K562 (cell line): ENCODE data around the gene MYL10. TPM values are rescaled to one million over a fixed set of nuclear protein-coding genes. Genes with fewer than 3 reads are reported as not detected.

Experiments used
- ATAC-seq: fragments of 200-7000 bp; cut with Tn5 transposase; 3 replicates; pipeline ENCODE4 v1.9.1; 2020; ENCODE audit warnings: moderate library complexity
- BruUV-seq: library from RNA; stranded (reverse); fragments of 400-500 nt; replicated peaks from 2 replicates; lab custom pipeline; 2021; lab: Mats Ljungman, UMichigan
- CTCF ChIA-PET: fragments of 300-600 bp; formaldehyde crosslinking; extraction: SDS; loops from one replicate; lab custom pipeline; 2021; ENCODE audit warnings: low intra/inter-chr PET ratio; lab: Yijun Ruan, JAX
- POLR2A ChIA-PET: fragments of 300-600, 350-650 bp; sonication (Branson Sonifier 250); formaldehyde crosslinking; extraction: SDS; loops from one replicate; lab custom pipeline; 2021; ENCODE audit warnings: antibody characterized with exemption, inconsistent platforms; lab: Yijun Ruan, JAX
- DNase-seq, 4 experiments: peaks; one replicate each; pipeline versions ENCODE4 v3.0.0 to v3.0.0-alpha.2; 2011 to 2018; ENCODE audit warnings: low spot score in 3 of 4, mixed read lengths in 3 of 4; ENCODE audit errors: extremely low read depth in 1 of 4
- FAIRE-seq: peaks from 2 replicates; lab custom pipeline; 2011; peaks lifted over from hg19 to GRCh38; lab: Jason Lieb, UNC
- H2AFZ ChIP-seq: 2 replicates; pipeline ENCODE4 v1.6.0; 2011; ENCODE audit warnings: low read depth, low read length, control low read depth, inconsistent platforms
- H3K27ac ChIP-seq: fragments of 200-600 bp; 3 replicates; pipeline ENCODE4 v1.8.0; 2011; ENCODE audit warnings: low read depth, mild to moderate bottlenecking, control low read depth, inconsistent platforms, low read length, moderate library complexity, mixed read lengths; ENCODE audit errors: extremely low read depth
- H3K27me3 ChIP-seq, 2 experiments: fragments of 300-600 bp in 1 of 2; 2 replicates in 1 of 2; 3 replicates in 1 of 2; pipeline versions ENCODE4 v1.6.0 to v1.8.0; 2011; ENCODE audit warnings: inconsistent platforms in 2 of 2, low read length in 2 of 2, mild to moderate bottlenecking in 1 of 2, mixed read lengths in 1 of 2, moderate library complexity in 1 of 2; ENCODE audit not compliant: control insufficient read depth in 2 of 2, insufficient read depth in 2 of 2
- H3K36me3 ChIP-seq: fragments of 300-600 bp; 3 replicates; pipeline ENCODE4 v1.8.0; 2011; ENCODE audit warnings: mild to moderate bottlenecking, low read length, inconsistent platforms; ENCODE audit not compliant: control insufficient read depth, insufficient read depth
- H3K4me1 ChIP-seq, 2 experiments: fragments of 200-600 bp in 1 of 2; replicated peaks in 1 of 2; 2 replicates in 1 of 2; 3 replicates in 1 of 2; pipeline versions ENCODE4 v1.5.1 to v1.8.0; 2011; ENCODE audit warnings: inconsistent platforms in 2 of 2, low read length in 2 of 2, mild to moderate bottlenecking in 1 of 2, mixed read lengths in 1 of 2, moderate library complexity in 1 of 2; ENCODE audit not compliant: control insufficient read depth in 2 of 2, insufficient read depth in 2 of 2
- H3K4me2 ChIP-seq: 2 replicates; pipeline ENCODE4 v1.6.1; 2011; ENCODE audit warnings: low read length, control low read depth, inconsistent platforms, mixed read lengths; ENCODE audit not compliant: insufficient read depth
- H3K4me3 ChIP-seq: fragments of 200-600 bp; sonication (generic), shearing (Covaris generic); 2 replicates; pipeline ENCODE4 v1.5.1; 2016; ENCODE audit warnings: control low read depth, inconsistent platforms
- H3K79me2 ChIP-seq: fragments of 200-600 bp; 3 replicates; pipeline ENCODE4 v1.8.0; 2011; ENCODE audit warnings: low read length, inconsistent platforms; ENCODE audit not compliant: control insufficient read depth, insufficient read depth
- H3K9ac ChIP-seq, 2 experiments: 2 replicates each; pipeline versions ENCODE4 v1.6.0 to v1.6.1; 2011; ENCODE audit warnings: low read depth in 2 of 2, low read length in 2 of 2, control low read depth in 1 of 2, inconsistent platforms in 1 of 2, mild to moderate bottlenecking in 1 of 2, mixed read lengths in 1 of 2; ENCODE audit not compliant: insufficient read depth in 1 of 2
- H3K9me1 ChIP-seq: one replicate; pipeline ENCODE4 v1.6.0; 2011; ENCODE audit warnings: inconsistent platforms, mild to moderate bottlenecking, low read length, moderate library complexity; ENCODE audit not compliant: control insufficient read depth, insufficient read depth
- H3K9me3 ChIP-seq: replicated peaks from 2 replicates; pipeline ENCODE4 v1.5.1; 2011; ENCODE audit warnings: low read depth, low read length, inconsistent platforms; ENCODE audit not compliant: control insufficient read depth, insufficient read depth
- H4K20me1 ChIP-seq: replicated peaks from 2 replicates; pipeline ENCODE4 v1.6.1; 2011; ENCODE audit warnings: low read length, inconsistent platforms, mixed read lengths; ENCODE audit not compliant: control insufficient read depth, insufficient read depth
- BCOR ChIP-seq: fragments of 450-650 bp; IDR thresholded peaks from 2 replicates; pipeline ENCODE4 v1.6.1; 2016
- BRF1 ChIP-seq: IDR thresholded peaks from 3 replicates; pipeline ENCODE4 v1.6.1; 2011; ENCODE audit warnings: borderline replicate concordance, mild to moderate bottlenecking; ENCODE audit not compliant: insufficient read length; ENCODE audit errors: extremely low read depth
- KDM1A ChIP-seq, 2 experiments: fragments of 450-650 bp; IDR thresholded peaks; 2 replicates each; pipeline ENCODE4 v1.6.1; 2016; ENCODE audit warnings: mild to moderate bottlenecking in 2 of 2
- RBM25 ChIP-seq: fragments of 200-400 bp; formaldehyde crosslinking; IDR thresholded peaks from 2 replicates; pipeline ENCODE4 v1.6.1; 2018; ENCODE audit warnings: low read length, low read depth, moderate library complexity; ENCODE audit not compliant: severe bottlenecking
- SMARCA5 ChIP-seq: fragments of 450-650 bp; IDR thresholded peaks from 2 replicates; pipeline ENCODE4 v1.6.1; 2016
- whole genome bisulfite sequencing: fragments of 100-300 bp; shearing (Covaris generic); methylation state at CpG from one replicate; pipeline ENCODE4 v1.1.6; 2016; ENCODE audit warnings: low coverage, mixed read lengths; ENCODE audit not compliant: insufficient coverage; ENCODE audit errors: missing lambda C conversion rate; 5-methylcytosine and 5-hydroxymethylcytosine counted together
- in situ Hi-C: fragments of 300-500 bp; cut with MboI; formaldehyde crosslinking; loops from 4 replicates; pipeline ENCODE4 v1.15.0; 2018; ENCODE audit warnings: inconsistent platforms, mixed read lengths
- intact Hi-C: fragments of 100-400 bp; cut with micrococcal nuclease; formaldehyde crosslinking; loops from 2 replicates; pipeline ENCODE4 v1.14.2; 2022
- polyA plus RNA-seq, 8 experiments: library from polyadenylated mRNA; depleted of rRNA in 4 of 8; stranded (reverse) in 5 of 8; unstranded in 3 of 8; fragments of >200 nt; fragmentation: Nextera tagmentation in 2 of 8; fragmentation: Illumina TruSeq in 1 of 8; extraction: Ambion mirVana in 2 of 8; extraction: Trizol in 1 of 8; gene quantifications; 2 replicates each; pipeline versions ENCODE4 v1.2.1 to v1.2.3, GENCODE V29; 2011 to 2014; ENCODE audit warnings: inconsistent platforms in 1 of 8, missing spikeins in 1 of 8
- total RNA-seq, 7 experiments: library from RNA; depleted of rRNA in 6 of 7; stranded (reverse); fragments of >200 nt in 6 of 7; fragmentation: Illumina TruSeq in 2 of 7; extraction: Trizol in 2 of 7; gene quantifications; 2 replicates each; pipeline versions ENCODE4 v1.2.1 to v1.2.3, GENCODE V29; 2011 to 2021; ENCODE audit warnings: low replicate concordance in 1 of 7

MYL10 gene
- total and polyA plus RNA-seq, 9 of the 15 experiments (the other 6 are each of a cell fraction or from before 2014, with no cell fraction given) = not detected

- CTCF ChIA-PET = no interaction called here
- H3K27me3 ChIP-seq = peaks cover 0 to 51% of the 10 kb centered on the region in 2 experiments; a peak in 3 of 5 replicates
- peaks cover 0 to 16% of the 10 kb centered on the region in 2 experiments; a peak in 2 of 5 replicates for H3K4me1 ChIP-seq
- TF ChIP-seq BCOR (peak; percentile 54), SMARCA5 (peak; percentile 24; the same call in 1 of the 2 replicates), BRF1 (no peak), KDM1A (IDR thresholded peaks at IDR 0.05) (peak in 1 of 2 experiments; percentile 47; a peak in 1 of 4 replicates), RBM25 (peak; percentile 81)
- TF ChIP-seq, all 486 proteins: peak for 4
- H4K20me1 ChIP-seq = no peaks in the 10 kb centered on the region
- H3K27ac ChIP-seq = no peak overlapping the region
- H3K36me3 ChIP-seq = no peaks in the 10 kb centered on the region
- intact Hi-C loops = loop anchor here (5.0 kb wide), 3 partner anchors 78 to 638 kb away; no protein-coding TSS in a partner anchor
- H3K9ac ChIP-seq = 0 out of 4 replicates have a peak overlapping the region, but pooled peaks of 1 of the 2 experiments have one; percentile 50
- H3K4me3 ChIP-seq = no peak overlapping the region
- WGBS = 3% methylated on average over 3 of the region's 3 CpGs
- BruUV-seq = no TSS peak
- H2AFZ ChIP-seq = no peak overlapping the region
- FAIRE-seq (no peak), ATAC-seq (no peak), DNase-seq (no peak)
- POLR2A ChIA-PET = interaction anchor here (1.5 kb wide), 1 partner anchor 17 kb away, joined by 3 read pairs; no protein-coding TSS in a partner anchor
- H3K4me2 ChIP-seq = no peak overlapping the region
- in situ Hi-C loops = no loop called here
- H3K9me3 ChIP-seq = no peaks in the 10 kb centered on the region
- H3K9me1 ChIP-seq = no peaks in the 10 kb centered on the region
- H3K79me2 ChIP-seq = no peaks in the 10 kb centered on the region
Observed at GRCh38 chr7:101599787-101600186, 29.3 kb downstream of the MYL10 start.
